Caco-2 (cell line): ENCODE results near the gene EPHB2. TPM values are rescaled to one million over a fixed set of nuclear protein-coding genes. Genes with fewer than 3 reads are reported as not detected.

Experiments used
- BruUV-seq: library from RNA; stranded (reverse); fragments of 400-500 nt; replicated peaks from 2 replicates; lab custom pipeline; 2021; lab: Mats Ljungman, UMichigan
- CTCF ChIA-PET: fragments of 300-600 bp; sonication (Branson Sonifier 250); formaldehyde crosslinking; loops from one replicate; lab custom pipeline; 2022; ENCODE audit warnings: antibody characterized with exemption; lab: Charles Lee
- POLR2A ChIA-PET: fragments of 300-600 bp; sonication (Branson Sonifier 250); formaldehyde crosslinking; loops from one replicate; lab custom pipeline; 2022; ENCODE audit warnings: antibody characterized with exemption; lab: Charles Lee
- DNase-seq, 2 experiments: peaks; one replicate each; pipeline versions ENCODE4 v3.0.0 to v3.0.0-alpha.2; 2020 to 2022
- H3K27me3 ChIP-seq: replicated peaks from 2 replicates; pipeline ENCODE4 v1.6.0; 2011; ENCODE audit warnings: low read length; ENCODE audit not compliant: control insufficient read depth, insufficient read depth
- H3K36me3 ChIP-seq: 2 replicates; pipeline ENCODE4 v1.5.1; 2011; ENCODE audit warnings: low read length; ENCODE audit not compliant: control insufficient read depth, insufficient read depth
- H3K4me1 ChIP-seq: fragments of 250-450 bp; sonication (Bioruptor Pico); 2 replicates; pipeline ENCODE4 v1.5.1; 2020; ENCODE audit warnings: mild to moderate bottlenecking
- H3K4me3 ChIP-seq: 2 replicates; pipeline ENCODE4 v1.5.1; 2011; ENCODE audit warnings: low read depth, mild to moderate bottlenecking, control low read depth, low read length
- H3K9me3 ChIP-seq: fragments of 250-450 bp; sonication (Bioruptor Pico); 2 replicates; pipeline ENCODE4 v1.5.1; 2020; ENCODE audit warnings: mild to moderate bottlenecking, moderate library complexity
- H3K27ac Mint-ChIP-seq: one replicate; pipeline ENCODE4 v1.8.0; 2022; ENCODE audit warnings: mixed read lengths; ENCODE audit not compliant: unreplicated experiment
- H3K27me3 Mint-ChIP-seq: one replicate; pipeline ENCODE4 v1.8.0; 2022; ENCODE audit warnings: mixed read lengths; ENCODE audit not compliant: insufficient read depth, unreplicated experiment
- H3K36me3 Mint-ChIP-seq: one replicate; pipeline ENCODE4 v1.8.0; 2022; ENCODE audit warnings: mild to moderate bottlenecking, mixed read lengths; ENCODE audit not compliant: insufficient read depth, unreplicated experiment
- H3K4me1 Mint-ChIP-seq: one replicate; pipeline ENCODE4 v1.8.0; 2022; ENCODE audit warnings: low read depth, mixed read lengths; ENCODE audit not compliant: unreplicated experiment
- H3K4me3 Mint-ChIP-seq: one replicate; pipeline ENCODE4 v1.8.0; 2022; ENCODE audit warnings: mild to moderate bottlenecking, moderate library complexity, mixed read lengths; ENCODE audit not compliant: unreplicated experiment
- H3K9me3 Mint-ChIP-seq: one replicate; pipeline ENCODE4 v1.8.0; 2022; ENCODE audit warnings: mixed read lengths; ENCODE audit not compliant: unreplicated experiment
- CTCF ChIP-seq, 2 experiments: fragments of 200-600 bp in 1 of 2; IDR thresholded peaks; 1 replicate in 1 of 2; 2 replicates in 1 of 2; pipeline versions ENCODE4 v1.5.1 to v1.8.0; 2011 to 2022; ENCODE audit warnings: antibody characterized with exemption in 1 of 2, control low read depth in 1 of 2, inconsistent platforms in 1 of 2, low read depth in 1 of 2, low read length in 1 of 2, mild to moderate bottlenecking in 1 of 2, moderate library complexity in 1 of 2; ENCODE audit not compliant: insufficient read depth in 1 of 2, severe bottlenecking in 1 of 2, unreplicated experiment in 1 of 2
- intact Hi-C: fragments of 100-400 bp; cut with micrococcal nuclease; formaldehyde crosslinking; loops from one replicate; pipeline ENCODE4 v1.10.0; 2022; ENCODE audit not compliant: unreplicated experiment
- total RNA-seq: library from RNA; stranded (reverse); gene quantifications from 2 replicates; pipeline ENCODE4 v1.2.3, GENCODE V29; 2022

EPHB2 gene
- total RNA-seq, 1 experiment from 2014 or later: 30.1 TPM

- no peaks in the 10 kb centered on the region for H3K27me3 Mint-ChIP-seq
- no peaks in the 10 kb centered on the region for H3K36me3 Mint-ChIP-seq
- no peak overlapping the region for H3K4me3 Mint-ChIP-seq
- H3K4me1 ChIP-seq: no peaks in the 10 kb centered on the region
- no peak for TF ChIP-seq CTCF (IDR thresholded peaks at IDR 0.05; ENCODE audit: insufficient read depth in 1 of 2, low read depth in 1 of 2, low read length in 1 of 2, severe bottlenecking in 1 of 2, unreplicated experiment in 1 of 2)
- DNase-seq: no peak
- no peaks in the 10 kb centered on the region for H3K9me3 Mint-ChIP-seq
- H3K9me3 ChIP-seq: no peaks in the 10 kb centered on the region
- no peaks in the 10 kb centered on the region for H3K36me3 ChIP-seq
- no peak overlapping the region for H3K4me3 ChIP-seq
- no TSS peak for BruUV-seq
- H3K27me3 ChIP-seq: no peaks in the 10 kb centered on the region
- ChIA-PET CTCF (interaction anchor here (0.7 kb wide), 1 partner anchor 31 kb away, joined by 6 read pairs; no protein-coding TSS in a partner anchor), POLR2A (no interaction called here)
- H3K27ac Mint-ChIP-seq: no peak overlapping the region
- intact Hi-C loops: no loop called here
- peaks cover 10% of the 10 kb centered on the region for H3K4me1 Mint-ChIP-seq
These were observed 95.9 kb downstream of the EPHB2 start for GRCh38 chr1:22806584-22806983.

GRCh38 chr1:22807340-22807739 is 96.7 kb downstream of the EPHB2 start:
- ChIA-PET POLR2A (no interaction called here), CTCF (interaction anchor here (0.7 kb wide), 1 partner anchor 30 kb away, joined by 6 read pairs; no protein-coding TSS in a partner anchor)
- Mint-ChIP-seq H3K4me1 (peaks cover 10% of the 10 kb centered on the region), H3K9me3 (no peaks in the 10 kb centered on the region), H3K4me3 (no peak overlapping the region), H3K27me3 (no peaks in the 10 kb centered on the region), H3K36me3 (no peaks in the 10 kb centered on the region), H3K27ac (no peak overlapping the region)
- no peak for DNase-seq
- no peaks in the 10 kb centered on the region for H3K9me3 ChIP-seq
- no peaks in the 10 kb centered on the region for H3K36me3 ChIP-seq
- BruUV-seq: no TSS peak
- H3K4me1 ChIP-seq: no peaks in the 10 kb centered on the region
- TF ChIP-seq CTCF (IDR thresholded peaks at IDR 0.05; ENCODE audit: insufficient read depth in 1 of 2, low read depth in 1 of 2, low read length in 1 of 2, severe bottlenecking in 1 of 2, unreplicated experiment in 1 of 2): no peak
- intact Hi-C loops: no loop called here
- H3K27me3 ChIP-seq: no peaks in the 10 kb centered on the region
- no peak overlapping the region for H3K4me3 ChIP-seq

GRCh38 chr1:22808186-22808675 is 97.6 kb downstream of the EPHB2 start:
- no peaks in the 10 kb centered on the region for H3K36me3 Mint-ChIP-seq
- no peak overlapping the region for H3K4me3 ChIP-seq
- no peak overlapping the region for H3K27ac Mint-ChIP-seq
- TF ChIP-seq CTCF (IDR thresholded peaks at IDR 0.05; ENCODE audit: insufficient read depth in 1 of 2, low read depth in 1 of 2, low read length in 1 of 2, severe bottlenecking in 1 of 2, unreplicated experiment in 1 of 2): no peak
- no peaks in the 10 kb centered on the region for H3K9me3 Mint-ChIP-seq
- no peaks in the 10 kb centered on the region for H3K27me3 Mint-ChIP-seq
- H3K4me3 Mint-ChIP-seq: no peak overlapping the region
- intact Hi-C loops: no loop called here
- no peak for DNase-seq
- H3K4me1 Mint-ChIP-seq: peaks cover 10% of the 10 kb centered on the region
- no peaks in the 10 kb centered on the region for H3K27me3 ChIP-seq
- ChIA-PET CTCF (no interaction called here), POLR2A (no interaction called here)
- BruUV-seq: no TSS peak
- H3K36me3 ChIP-seq: no peaks in the 10 kb centered on the region
- H3K4me1 ChIP-seq: no peaks in the 10 kb centered on the region
- H3K9me3 ChIP-seq: no peaks in the 10 kb centered on the region
